ENCODE measurements around the gene TRAPPC11.

Gene TRAPPC11

GRCh38 chr4:183659029-183659871, at the start of gene TRAPPC11, which contains the start of gene RWDD4:
TRAPPC11 (plus strand) TSS chr4:183659293; CDS start chr4:183663868, 4,575 bp downstream.
RWDD4 (minus strand) TSS chr4:183659185; CDS start chr4:183658952, 233 bp downstream.
- TF ChIP-seq GATA3 (IDR thresholded peaks at IDR 0.05; ENCODE audit: low read depth, low read length) (no peak), GATA2 (IDR thresholded peaks at IDR 0.05; ENCODE audit: low read depth, low read length) (no peak)

GRCh38 chr4:183610033-183610432, 49.1 kb upstream of the TRAPPC11 start:
- TF ChIP-seq GATA3 (IDR thresholded peaks at IDR 0.05; ENCODE audit: low read depth, low read length) = no peak
- TF ChIP-seq GATA2 (IDR thresholded peaks at IDR 0.05; ENCODE audit: low read depth, low read length) = no peak

GRCh38 chr4:183610613-183611012, 48.5 kb upstream of the TRAPPC11 start:
- no peak for TF ChIP-seq GATA3 (IDR thresholded peaks at IDR 0.05; ENCODE audit: low read depth, low read length)
- TF ChIP-seq GATA2 (IDR thresholded peaks at IDR 0.05; ENCODE audit: low read depth, low read length) = no peak

DNA sequence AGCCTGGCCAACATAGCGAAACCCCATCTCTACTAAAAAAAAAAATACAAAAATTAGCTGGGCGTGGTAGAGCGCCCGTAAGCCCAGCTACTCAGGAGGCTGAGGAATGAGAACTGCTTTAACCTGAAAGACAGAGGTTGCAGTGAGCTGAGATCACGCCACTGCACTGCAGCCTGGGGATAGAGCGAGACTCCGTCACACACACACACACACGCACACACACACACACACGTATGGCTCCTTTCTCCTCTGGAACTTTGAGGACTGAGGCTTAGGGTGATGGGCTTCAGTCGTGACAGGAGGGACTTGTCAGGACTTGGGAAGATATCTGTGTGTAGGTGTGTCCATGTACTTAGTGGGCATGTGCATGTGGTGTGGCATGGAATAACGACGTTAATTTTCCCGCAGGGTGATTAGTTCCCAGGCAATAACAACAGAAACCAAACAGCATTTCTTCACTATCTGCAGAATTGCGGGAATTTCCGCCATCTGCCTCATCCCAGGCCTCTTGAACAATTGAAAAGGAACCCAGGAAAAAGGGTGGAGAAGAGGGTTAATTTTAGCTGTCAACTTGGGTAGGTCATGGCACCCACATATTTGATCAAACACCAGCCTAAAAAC, 47.8 kb upstream of the TRAPPC11 start:
- no peak for TF ChIP-seq GATA3 (IDR thresholded peaks at IDR 0.05; ENCODE audit: low read depth, low read length)
- no peak for TF ChIP-seq GATA2 (IDR thresholded peaks at IDR 0.05; ENCODE audit: low read depth, low read length)

GRCh38 chr4:183612329-183613250, 46.5 kb upstream of the TRAPPC11 start:
- TF ChIP-seq GATA2 (IDR thresholded peaks at IDR 0.05; ENCODE audit: low read depth, low read length) = no peak
- no peak for TF ChIP-seq GATA3 (IDR thresholded peaks at IDR 0.05; ENCODE audit: low read depth, low read length)

DNA sequence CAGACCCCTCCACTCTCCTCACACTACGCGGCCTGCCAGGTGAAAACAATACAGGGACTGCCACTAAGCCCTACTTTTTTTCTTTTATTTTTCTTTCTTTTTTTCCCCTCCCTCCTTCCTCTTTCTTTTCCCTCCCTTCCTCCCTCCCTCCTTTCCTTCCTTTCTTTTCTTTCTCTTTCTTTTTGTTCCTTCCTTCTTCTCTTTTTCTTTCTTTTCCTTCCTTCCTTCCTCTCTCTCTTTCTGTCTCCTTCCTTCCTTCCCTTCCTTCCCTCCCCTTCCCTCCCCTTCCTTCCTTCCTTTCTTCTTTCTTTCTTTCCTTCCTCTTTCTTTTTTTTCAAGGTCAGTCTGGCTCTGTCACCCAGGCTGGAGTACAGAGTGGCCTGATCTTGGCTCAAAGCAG, 42.0 kb upstream of the TRAPPC11 start:
- TF ChIP-seq GATA3 (IDR thresholded peaks at IDR 0.05; ENCODE audit: low read depth, low read length) = no peak
- no peak for TF ChIP-seq GATA2 (IDR thresholded peaks at IDR 0.05; ENCODE audit: low read depth, low read length)

- TF ChIP-seq GATA2 (IDR thresholded peaks at IDR 0.05; ENCODE audit: low read depth, low read length) (no peak), GATA3 (IDR thresholded peaks at IDR 0.05; ENCODE audit: low read depth, low read length) (no peak)
Observed at GRCh38 chr4:183618681-183619080, 40.4 kb upstream of the TRAPPC11 start.

DNA sequence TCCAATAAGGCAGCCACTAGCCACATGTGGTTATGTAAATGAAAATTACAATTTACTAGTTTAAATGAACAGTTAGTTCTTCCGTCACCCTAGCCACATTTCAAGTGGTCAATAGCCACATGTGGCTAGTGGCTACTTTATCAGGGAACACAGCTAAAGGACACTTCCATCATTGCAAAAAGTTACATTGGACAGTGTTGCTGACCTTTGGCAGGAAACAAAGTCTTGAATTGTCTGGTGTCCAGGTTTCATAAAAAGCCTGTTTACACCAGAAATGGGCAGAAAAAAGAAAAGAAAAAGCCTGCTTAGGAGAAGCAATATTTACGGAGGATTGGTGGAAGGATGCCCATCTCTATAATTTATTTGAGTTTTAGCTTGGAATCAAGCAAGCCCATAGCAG, 38.7 kb upstream of the TRAPPC11 start:
- TF ChIP-seq GATA3 (IDR thresholded peaks at IDR 0.05; ENCODE audit: low read depth, low read length) (no peak), GATA2 (IDR thresholded peaks at IDR 0.05; ENCODE audit: low read depth, low read length) (no peak)

DNA sequence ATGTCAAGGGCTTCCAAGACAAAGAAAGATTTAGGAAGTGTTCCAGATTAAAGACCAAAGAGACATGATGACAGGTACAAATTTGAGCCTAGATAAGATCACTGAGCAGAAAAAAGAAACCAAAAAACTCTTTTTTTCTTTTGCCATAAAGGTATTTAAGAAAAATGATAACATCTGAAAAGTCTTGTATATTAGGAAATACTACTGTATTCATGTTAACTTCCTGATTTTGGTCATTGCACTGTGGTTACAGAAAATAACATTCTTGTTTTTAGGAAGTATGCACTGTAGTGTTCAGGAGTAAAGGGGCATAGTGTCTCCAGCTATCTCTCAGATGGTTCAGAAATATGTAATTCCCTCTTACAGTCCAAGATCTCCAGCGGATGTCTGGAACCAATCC, 37.2 kb upstream of the TRAPPC11 start:
- TF ChIP-seq GATA3 (IDR thresholded peaks at IDR 0.05; ENCODE audit: low read depth, low read length) (no peak), GATA2 (IDR thresholded peaks at IDR 0.05; ENCODE audit: low read depth, low read length) (no peak)

GRCh38 chr4:183624548-183624947, 34.5 kb upstream of the TRAPPC11 start:
- TF ChIP-seq GATA2 (IDR thresholded peaks at IDR 0.05; ENCODE audit: low read depth, low read length) (no peak), GATA3 (IDR thresholded peaks at IDR 0.05; ENCODE audit: low read depth, low read length) (no peak)

- no peak for TF ChIP-seq GATA3 (IDR thresholded peaks at IDR 0.05; ENCODE audit: low read depth, low read length)
- no peak for TF ChIP-seq GATA2 (IDR thresholded peaks at IDR 0.05; ENCODE audit: low read depth, low read length)
Observed at GRCh38 chr4:183626168-183626567, 32.9 kb upstream of the TRAPPC11 start.

- TF ChIP-seq GATA2 (IDR thresholded peaks at IDR 0.05; ENCODE audit: low read depth, low read length) (no peak), GATA3 (IDR thresholded peaks at IDR 0.05; ENCODE audit: low read depth, low read length) (no peak)
Observed at GRCh38 chr4:183627979-183628588, 31.0 kb upstream of the TRAPPC11 start.

DNA sequence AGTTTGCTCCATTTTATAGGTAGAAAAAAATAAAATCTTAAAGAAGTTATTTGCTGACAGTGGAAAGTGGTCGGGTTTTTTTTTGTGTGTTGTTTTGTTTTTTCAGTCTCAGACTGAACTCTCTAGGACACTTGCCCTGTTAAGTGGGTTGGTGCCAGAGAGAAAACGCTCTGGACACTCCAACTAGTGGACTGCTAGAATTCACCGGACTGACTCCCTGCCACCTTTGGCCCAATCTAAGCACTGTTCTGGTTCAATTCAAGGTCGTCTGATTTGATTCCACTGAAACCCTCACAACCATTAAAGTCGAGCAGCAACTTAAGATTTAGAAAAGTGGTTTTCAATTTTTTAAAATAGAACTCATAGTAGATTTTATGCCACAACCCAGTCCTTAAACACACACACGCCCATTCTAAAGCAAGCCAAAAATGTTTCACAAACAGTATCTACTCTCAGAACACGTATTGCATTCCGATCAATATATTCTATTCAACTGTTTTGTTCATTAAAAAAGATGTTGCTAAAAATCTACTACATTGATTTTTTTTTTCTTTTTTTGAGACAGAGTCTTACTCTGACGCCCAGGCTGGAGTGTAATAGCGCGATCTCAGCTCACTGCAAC, 27.4 kb upstream of the TRAPPC11 start:
- TF ChIP-seq GATA3 (IDR thresholded peaks at IDR 0.05; ENCODE audit: low read depth, low read length) = no peak
- TF ChIP-seq GATA2 (IDR thresholded peaks at IDR 0.05; ENCODE audit: low read depth, low read length) = no peak

Data from SH-SY5Y (cell line).